ENCODE measurements around the gene MCF2L2. TPM values are rescaled to one million over a fixed set of nuclear protein-coding genes. Genes with fewer than 3 reads are reported as not detected.

The MCF2L2 gene
- total and polyA plus RNA-seq, 2 donors (not counting 1 experiment from before 2014, with no cell fraction given): 0.03 to 1.6 TPM

DNA sequence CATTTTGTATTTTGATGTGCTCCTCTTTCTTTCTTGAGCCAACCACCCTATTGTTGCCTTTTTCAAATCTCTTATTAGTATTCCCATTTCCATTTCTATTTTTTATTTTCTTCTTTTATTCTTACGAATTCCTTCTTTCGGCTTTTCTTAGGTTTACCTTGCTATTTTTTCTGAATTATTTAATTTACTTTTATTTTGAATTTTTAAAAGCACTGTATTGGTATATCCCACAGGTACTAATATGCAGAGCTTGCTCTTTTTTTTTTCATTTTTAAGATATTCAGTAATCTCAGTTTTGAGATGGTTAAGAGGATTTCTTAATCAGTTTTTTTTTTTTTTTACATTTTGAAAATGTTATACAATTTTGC is 18.4 kb upstream of the MCF2L2 start:
- Mint-ChIP-seq H3K27me3 (no peaks in the 10 kb centered on the region), H3K4me3 (peak overlapping the region; percentile 95), H3K9me3 (ENCODE audit: insufficient read depth) (peaks cover 16% of the 10 kb centered on the region), H3K4me1 (peaks cover 26% of the 10 kb centered on the region), H3K27ac (no peak overlapping the region)
- no peak for TF ChIP-seq EZH2 (IDR thresholded peaks at IDR 0.05; ENCODE audit: borderline replicate concordance, insufficient read depth, low read depth, low read length, poor library complexity, severe bottlenecking)
- TF ChIP-seq, protein P1, sequence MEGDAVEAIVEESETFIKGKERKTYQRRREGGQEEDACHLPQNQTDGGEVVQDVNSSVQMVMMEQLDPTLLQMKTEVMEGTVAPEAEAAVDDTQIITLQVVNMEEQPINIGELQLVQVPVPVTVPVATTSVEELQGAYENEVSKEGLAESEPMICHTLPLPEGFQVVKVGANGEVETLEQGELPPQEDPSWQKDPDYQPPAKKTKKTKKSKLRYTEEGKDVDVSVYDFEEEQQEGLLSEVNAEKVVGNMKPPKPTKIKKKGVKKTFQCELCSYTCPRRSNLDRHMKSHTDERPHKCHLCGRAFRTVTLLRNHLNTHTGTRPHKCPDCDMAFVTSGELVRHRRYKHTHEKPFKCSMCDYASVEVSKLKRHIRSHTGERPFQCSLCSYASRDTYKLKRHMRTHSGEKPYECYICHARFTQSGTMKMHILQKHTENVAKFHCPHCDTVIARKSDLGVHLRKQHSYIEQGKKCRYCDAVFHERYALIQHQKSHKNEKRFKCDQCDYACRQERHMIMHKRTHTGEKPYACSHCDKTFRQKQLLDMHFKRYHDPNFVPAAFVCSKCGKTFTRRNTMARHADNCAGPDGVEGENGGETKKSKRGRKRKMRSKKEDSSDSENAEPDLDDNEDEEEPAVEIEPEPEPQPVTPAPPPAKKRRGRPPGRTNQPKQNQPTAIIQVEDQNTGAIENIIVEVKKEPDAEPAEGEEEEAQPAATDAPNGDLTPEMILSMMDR (IDR thresholded peaks at IDR 0.05): no peak
- no peak overlapping the region for H3K27ac ChIP-seq (ENCODE audit: low read length in 2 of 2)
- H3K4me3 ChIP-seq (ENCODE audit: control extremely low read depth in 1 of 5, extremely low read depth in 1 of 5, insufficient read depth in 1 of 5, low read depth in 2 of 5, low read length in 4 of 5): peak overlapping the region in 4 of 5 experiments; percentile 76 to 91 (median 83)
- peaks cover 8 to 10% of the 10 kb centered on the region in 2 donors for H3K4me1 ChIP-seq (ENCODE audit: control insufficient read depth in 2 of 2, insufficient read depth in 2 of 2, low read length in 2 of 2)
- ChIA-PET CTCF (no interaction called here), POLR2A (no interaction called here)
- H3K36me3 ChIP-seq (replicated peaks in 1 of 2; ENCODE audit: control extremely low read depth in 1 of 2, control insufficient read depth in 1 of 2, extremely low read depth in 1 of 2, insufficient read depth in 2 of 2, low read length in 1 of 2): no peaks in the 10 kb centered on the region
- intact Hi-C loops (cut with micrococcal nuclease): loop anchor here (2.0 kb wide), 1 partner anchor 18 kb away; the partner anchor contains the start of gene MCF2L2
- no peak for DNase-seq
- no peaks in the 10 kb centered on the region for H4K20me1 ChIP-seq (ENCODE audit: control insufficient read depth, insufficient read depth, low read length, poor library complexity, severe bottlenecking)
- peak overlapping the region; percentile 83 for H3K4me2 ChIP-seq (replicated peaks; ENCODE audit: low read depth, low read length, poor library complexity, severe bottlenecking)
- H3K9ac ChIP-seq (ENCODE audit: low read length): peak overlapping the region; percentile 84
- peaks cover 3 to 18% (median 8%) of the 10 kb centered on the region in 3 donors for H3K9me3 ChIP-seq (ENCODE audit: control extremely low read depth in 1 of 3, control insufficient read depth in 2 of 3, insufficient read depth in 1 of 3, low read length in 2 of 3)
- no peaks in the 10 kb centered on the region for H3K79me2 ChIP-seq (ENCODE audit: control insufficient read depth, insufficient read depth, low read length)
- ATAC-seq (ENCODE audit: low read depth): no peak
- peaks cover 0 to 6% (median 0%) of the 10 kb centered on the region in 4 experiments for H3K27me3 ChIP-seq (replicated peaks in 1 of 4; ENCODE audit: control extremely low read depth in 1 of 4, control insufficient read depth in 3 of 4, insufficient read depth in 4 of 4, low read length in 3 of 4)
- no CpG with 5 or more reads among the region's 2 CpGs for WGBS (ENCODE audit: insufficient coverage)
- H2AFZ ChIP-seq (ENCODE audit: insufficient read depth, low read depth, low read length, poor library complexity, severe bottlenecking): peak overlapping the region; percentile 92

DNA sequence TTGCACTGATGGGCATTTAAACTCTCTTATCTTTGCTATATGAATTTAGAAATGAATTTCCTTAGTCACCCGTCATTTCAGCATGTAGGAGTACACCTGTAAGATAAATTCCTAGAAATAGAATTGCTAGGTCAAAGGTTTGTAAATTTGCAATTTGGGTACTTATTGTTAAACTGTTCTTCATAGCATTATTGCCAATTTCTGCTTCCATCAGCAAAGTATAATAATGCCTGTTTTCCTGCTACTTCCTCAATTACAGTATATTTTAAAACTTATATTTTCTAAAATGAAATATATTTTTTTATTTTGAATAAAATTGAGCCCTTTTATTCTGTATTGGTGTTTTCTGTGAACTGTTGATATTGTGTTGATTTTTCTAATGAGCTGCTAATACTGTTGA is 16.3 kb upstream of the MCF2L2 start:
- H3K9ac ChIP-seq (ENCODE audit: low read length): no peak overlapping the region
- intact Hi-C loops (cut with micrococcal nuclease): no loop called here
- ATAC-seq (ENCODE audit: low read depth) (no peak), DNase-seq (no peak)
- no peak overlapping the region for H3K4me3 ChIP-seq (ENCODE audit: control extremely low read depth in 1 of 5, extremely low read depth in 1 of 5, insufficient read depth in 1 of 5, low read depth in 2 of 5, low read length in 4 of 5)
- peaks cover 16% of the 10 kb centered on the region for H3K9me3 Mint-ChIP-seq (ENCODE audit: insufficient read depth)
- no peaks in the 10 kb centered on the region for H4K20me1 ChIP-seq (ENCODE audit: control insufficient read depth, insufficient read depth, low read length, poor library complexity, severe bottlenecking)
- CTCF ChIA-PET: no interaction called here
- no peaks in the 10 kb centered on the region for H3K36me3 ChIP-seq (replicated peaks in 1 of 2; ENCODE audit: control extremely low read depth in 1 of 2, control insufficient read depth in 1 of 2, extremely low read depth in 1 of 2, insufficient read depth in 2 of 2, low read length in 1 of 2)
- peaks cover 3 to 18% (median 10%) of the 10 kb centered on the region in 3 donors for H3K9me3 ChIP-seq (ENCODE audit: control extremely low read depth in 1 of 3, control insufficient read depth in 2 of 3, insufficient read depth in 1 of 3, low read length in 2 of 3)
- H3K4me2 ChIP-seq (replicated peaks; ENCODE audit: low read depth, low read length, poor library complexity, severe bottlenecking): no peak overlapping the region
- peaks cover 8 to 10% of the 10 kb centered on the region in 2 donors for H3K4me1 ChIP-seq (ENCODE audit: control insufficient read depth in 2 of 2, insufficient read depth in 2 of 2, low read length in 2 of 2)
- POLR2A ChIA-PET: no interaction called here
- H3K27ac ChIP-seq (ENCODE audit: low read length in 2 of 2): no peak overlapping the region
- H3K4me3 Mint-ChIP-seq: no peak overlapping the region
- no peaks in the 10 kb centered on the region for H3K79me2 ChIP-seq (ENCODE audit: control insufficient read depth, insufficient read depth, low read length)
- H2AFZ ChIP-seq (ENCODE audit: insufficient read depth, low read depth, low read length, poor library complexity, severe bottlenecking): no peak overlapping the region
- H3K27ac Mint-ChIP-seq: no peak overlapping the region
- H3K27me3 Mint-ChIP-seq: no peaks in the 10 kb centered on the region
- peaks cover 0 to 6% (median 0%) of the 10 kb centered on the region in 4 experiments for H3K27me3 ChIP-seq (replicated peaks in 1 of 4; ENCODE audit: control extremely low read depth in 1 of 4, control insufficient read depth in 3 of 4, insufficient read depth in 4 of 4, low read length in 3 of 4)
- peaks cover 24% of the 10 kb centered on the region for H3K4me1 Mint-ChIP-seq
- no CpG with 5 or more reads among the region's 1 CpG for WGBS (ENCODE audit: insufficient coverage)
- TF ChIP-seq, protein P1 (IDR thresholded peaks at IDR 0.05): no peak
- no peak for TF ChIP-seq EZH2 (IDR thresholded peaks at IDR 0.05; ENCODE audit: borderline replicate concordance, insufficient read depth, low read depth, low read length, poor library complexity, severe bottlenecking)

All from B cell (primary cell).